Stimulated activated CD8-positive, alpha-beta memory T cell treated with anti-CD3 and anti-CD28 coated beads, Interleukin-4, amount 100 ng/mL, for 48 hours (primary cell): ENCODE data around the gene MGRN1.
A peak's percentile ranks its signal among the peaks of the same experiment; 100 is the strongest.

ENCODE experiments used
- DNase-seq: peaks from one replicate; pipeline ENCODE4 v3.0.0-alpha.2; 2020

Gene MGRN1

GRCh38 chr16:4625560-4626159, 1.0 kb downstream of the MGRN1 start:
- no peak for DNase-seq

GRCh38 chr16:4626396-4626795, 1.8 kb downstream of the MGRN1 start:
- DNase-seq = no peak

- DNase-seq = no peak
These were observed 3.7 kb downstream of the MGRN1 start for GRCh38 chr16:4628283-4628682.

GRCh38 chr16:4631444-4631843, 6.8 kb downstream of the MGRN1 start:
- no peak for DNase-seq

GRCh38 chr16:4633910-4634635, 9.4 kb downstream of the MGRN1 start:
- DNase-seq = no peak

- DNase-seq = no peak
These were observed 10.1 kb downstream of the MGRN1 start for GRCh38 chr16:4634768-4635167.

GRCh38 chr16:4636196-4636595, 11.6 kb downstream of the MGRN1 start:
- DNase-seq = no peak

- no peak for DNase-seq
These were observed 13.0 kb downstream of the MGRN1 start for GRCh38 chr16:4637501-4638166.

- no peak for DNase-seq
These were observed 15.4 kb downstream of the MGRN1 start for GRCh38 chr16:4639899-4640509.

GRCh38 chr16:4640572-4641305, 16.1 kb downstream of the MGRN1 start:
- DNase-seq = no peak

- no peak for DNase-seq
These were observed 16.7 kb downstream of the MGRN1 start for GRCh38 chr16:4641306-4641687.

- no peak for DNase-seq
These were observed 17.3 kb downstream of the MGRN1 start for GRCh38 chr16:4641895-4642294.

GRCh38 chr16:4646773-4647643, 22.4 kb downstream of the MGRN1 start:
- no peak for DNase-seq

- DNase-seq = no peak
These were observed 23.0 kb downstream of the MGRN1 start for GRCh38 chr16:4647644-4647980.

GRCh38 chr16:4648917-4649316, 24.3 kb downstream of the MGRN1 start:
- DNase-seq = no peak

- DNase-seq = no peak
These were observed 25.3 kb downstream of the MGRN1 start for GRCh38 chr16:4649744-4650442.

GRCh38 chr16:4650443-4651074, 25.9 kb downstream of the MGRN1 start:
- DNase-seq = peak; percentile 90

GRCh38 chr16:4651827-4652226, 27.2 kb downstream of the MGRN1 start:
- no peak for DNase-seq

GRCh38 chr16:4652561-4652960, 27.9 kb downstream of the MGRN1 start:
- no peak for DNase-seq

GRCh38 chr16:4654011-4654963, 29.7 kb downstream of the MGRN1 start:
- DNase-seq = no peak
